ENCODE results near the gene EEA1.

DNA sequence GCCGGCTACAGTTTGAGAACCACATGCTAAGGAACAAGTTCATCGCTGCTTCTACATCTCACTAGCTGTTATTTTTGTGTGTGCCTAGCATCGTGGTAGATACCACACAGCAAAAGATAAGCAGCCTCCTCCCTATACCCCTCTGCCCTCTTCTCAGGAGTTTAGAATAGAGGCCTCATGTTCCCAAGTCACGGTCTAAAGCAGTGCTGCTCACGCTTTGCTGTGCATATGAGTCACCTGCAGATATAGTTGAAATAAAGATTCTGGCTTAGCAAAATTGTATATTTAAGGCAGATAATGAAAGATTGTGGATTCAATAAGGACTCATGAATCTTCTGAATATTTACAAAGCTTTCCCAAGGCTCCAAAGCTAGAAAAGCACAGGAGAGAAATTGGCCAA, 198.3 kb downstream of the EEA1 start:
- TF ChIP-seq, protein P1, sequence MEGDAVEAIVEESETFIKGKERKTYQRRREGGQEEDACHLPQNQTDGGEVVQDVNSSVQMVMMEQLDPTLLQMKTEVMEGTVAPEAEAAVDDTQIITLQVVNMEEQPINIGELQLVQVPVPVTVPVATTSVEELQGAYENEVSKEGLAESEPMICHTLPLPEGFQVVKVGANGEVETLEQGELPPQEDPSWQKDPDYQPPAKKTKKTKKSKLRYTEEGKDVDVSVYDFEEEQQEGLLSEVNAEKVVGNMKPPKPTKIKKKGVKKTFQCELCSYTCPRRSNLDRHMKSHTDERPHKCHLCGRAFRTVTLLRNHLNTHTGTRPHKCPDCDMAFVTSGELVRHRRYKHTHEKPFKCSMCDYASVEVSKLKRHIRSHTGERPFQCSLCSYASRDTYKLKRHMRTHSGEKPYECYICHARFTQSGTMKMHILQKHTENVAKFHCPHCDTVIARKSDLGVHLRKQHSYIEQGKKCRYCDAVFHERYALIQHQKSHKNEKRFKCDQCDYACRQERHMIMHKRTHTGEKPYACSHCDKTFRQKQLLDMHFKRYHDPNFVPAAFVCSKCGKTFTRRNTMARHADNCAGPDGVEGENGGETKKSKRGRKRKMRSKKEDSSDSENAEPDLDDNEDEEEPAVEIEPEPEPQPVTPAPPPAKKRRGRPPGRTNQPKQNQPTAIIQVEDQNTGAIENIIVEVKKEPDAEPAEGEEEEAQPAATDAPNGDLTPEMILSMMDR (conservative IDR thresholded peaks at IDR 0.05; ENCODE audit: low read depth, low read length): no peak
- TF ChIP-seq EZH2 (IDR thresholded peaks at IDR 0.05; ENCODE audit: borderline replicate concordance, low read depth, low read length, poor library complexity, severe bottlenecking): no peak

Measured in A673 (cell line).